Right atrium auricular region (tissue), 2 donors: ENCODE measurements around the gene DDX10. TPM values are rescaled to one million over a fixed set of nuclear protein-coding genes. Genes with fewer than 3 reads are reported as not detected.

Experiments used
- DNase-seq: peaks from one replicate; pipeline ENCODE4 v3.0.0-alpha.2; 2019; ENCODE audit warnings: low spot score
- H3K27ac ChIP-seq, 2 donors: fragments of 200-600 bp; sonication (generic); 1 replicate in 1 of 2; 2 replicates in 1 of 2; pipeline ENCODE4 v1.5.1; 2016 to 2019
- H3K27me3 ChIP-seq, 2 donors: fragments of 200-600 bp; sonication (generic); one replicate each; pipeline versions ENCODE4 v1.5.1 to v1.6.0; 2017 to 2019
- H3K36me3 ChIP-seq: fragments of 200-600 bp; sonication (generic); one replicate; pipeline ENCODE4 v1.5.1; 2016
- H3K4me1 ChIP-seq, 2 donors: fragments of 200-600 bp; sonication (generic); one replicate each; pipeline versions ENCODE4 v1.5.1 to v1.6.0; 2017 to 2019
- H3K4me3 ChIP-seq, 2 donors: fragments of 200-600 bp; sonication (generic); 1 replicate in 1 of 2; 2 replicates in 1 of 2; pipeline ENCODE4 v1.5.1; 2017 to 2019; ENCODE audit warnings: mild to moderate bottlenecking in 1 of 2, moderate library complexity in 1 of 2
- H3K9me3 ChIP-seq, 2 donors: fragments of 200-600 bp; sonication (generic); one replicate each; pipeline ENCODE4 v1.5.1; 2019
- total RNA-seq, 2 donors: library from RNA; depleted of rRNA; stranded (reverse); fragments of >200 nt; gene quantifications; one replicate each; pipeline ENCODE4 v1.1.0, GENCODE V29; 2016
- TF ChIP-seq, protein P1 (sequence below), 2 donors: fragments of 200-600 bp; sonication (generic); IDR thresholded peaks; one replicate each; pipeline ENCODE4 v1.5.1; 2019; ENCODE audit warnings: antibody characterized with exemption in 2 of 2

The DDX10 gene
- total RNA-seq, 2 donors from 2014 or later = 11.8 to 13.1 TPM

DNA sequence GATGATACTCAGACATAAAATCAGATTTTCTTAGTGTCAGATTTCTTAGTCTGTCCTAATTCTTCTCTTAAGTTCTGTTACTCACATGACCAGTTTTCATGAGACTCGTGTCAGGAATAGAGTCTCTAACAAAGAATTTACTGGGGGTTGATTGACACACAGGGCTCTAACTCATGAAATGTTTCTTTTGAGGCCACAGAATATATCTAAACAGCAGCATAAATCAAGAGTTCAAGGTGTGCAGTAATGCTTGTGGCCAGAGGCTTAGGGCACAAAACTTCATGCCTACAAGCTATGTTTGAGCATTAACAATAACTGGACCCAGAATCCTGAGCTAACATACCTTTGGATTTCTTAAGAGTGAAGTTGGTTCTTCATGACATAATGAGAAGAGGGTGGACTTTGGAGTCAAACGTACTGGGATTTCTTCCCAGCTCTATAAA is 237.2 kb downstream of the DDX10 start:
- no peak overlapping the region for H3K4me3 ChIP-seq
- H3K27ac ChIP-seq = no peak overlapping the region
- H3K4me1 ChIP-seq = peaks cover 0 to 9% of the 10 kb centered on the region in 2 donors
- DNase-seq = no peak
- H3K36me3 ChIP-seq = no peaks in the 10 kb centered on the region
- TF ChIP-seq, protein P1, sequence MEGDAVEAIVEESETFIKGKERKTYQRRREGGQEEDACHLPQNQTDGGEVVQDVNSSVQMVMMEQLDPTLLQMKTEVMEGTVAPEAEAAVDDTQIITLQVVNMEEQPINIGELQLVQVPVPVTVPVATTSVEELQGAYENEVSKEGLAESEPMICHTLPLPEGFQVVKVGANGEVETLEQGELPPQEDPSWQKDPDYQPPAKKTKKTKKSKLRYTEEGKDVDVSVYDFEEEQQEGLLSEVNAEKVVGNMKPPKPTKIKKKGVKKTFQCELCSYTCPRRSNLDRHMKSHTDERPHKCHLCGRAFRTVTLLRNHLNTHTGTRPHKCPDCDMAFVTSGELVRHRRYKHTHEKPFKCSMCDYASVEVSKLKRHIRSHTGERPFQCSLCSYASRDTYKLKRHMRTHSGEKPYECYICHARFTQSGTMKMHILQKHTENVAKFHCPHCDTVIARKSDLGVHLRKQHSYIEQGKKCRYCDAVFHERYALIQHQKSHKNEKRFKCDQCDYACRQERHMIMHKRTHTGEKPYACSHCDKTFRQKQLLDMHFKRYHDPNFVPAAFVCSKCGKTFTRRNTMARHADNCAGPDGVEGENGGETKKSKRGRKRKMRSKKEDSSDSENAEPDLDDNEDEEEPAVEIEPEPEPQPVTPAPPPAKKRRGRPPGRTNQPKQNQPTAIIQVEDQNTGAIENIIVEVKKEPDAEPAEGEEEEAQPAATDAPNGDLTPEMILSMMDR (IDR thresholded peaks at IDR 0.05) = no peak
- H3K9me3 ChIP-seq = no peaks in the 10 kb centered on the region
- no peaks in the 10 kb centered on the region for H3K27me3 ChIP-seq

DNA sequence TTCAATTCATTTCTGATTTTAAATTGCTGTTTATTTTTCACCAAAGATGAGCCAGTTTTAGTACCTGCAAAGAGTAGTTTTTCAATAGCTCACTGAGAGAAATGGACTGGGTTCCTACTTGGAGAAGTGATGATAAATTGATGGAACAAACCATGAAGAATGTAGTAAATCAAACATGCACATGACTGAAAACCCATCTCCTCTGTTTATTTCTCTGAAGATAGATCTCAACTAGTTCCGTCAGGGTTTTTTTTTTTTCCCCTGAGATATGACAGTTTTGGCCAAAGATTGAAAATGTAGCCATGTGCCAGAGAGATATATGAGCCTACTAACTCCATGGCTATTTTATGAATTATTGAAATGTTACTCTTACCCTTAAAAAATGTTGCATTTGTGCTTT is 239.6 kb downstream of the DDX10 start:
- no peak overlapping the region for H3K4me3 ChIP-seq
- TF ChIP-seq, protein P1 (IDR thresholded peaks at IDR 0.05) = no peak
- no peak for DNase-seq
- H3K9me3 ChIP-seq = no peaks in the 10 kb centered on the region
- H3K27ac ChIP-seq = no peak overlapping the region
- no peaks in the 10 kb centered on the region for H3K27me3 ChIP-seq
- no peaks in the 10 kb centered on the region for H3K36me3 ChIP-seq
- H3K4me1 ChIP-seq = peaks cover 0 to 9% of the 10 kb centered on the region in 2 donors

DNA sequence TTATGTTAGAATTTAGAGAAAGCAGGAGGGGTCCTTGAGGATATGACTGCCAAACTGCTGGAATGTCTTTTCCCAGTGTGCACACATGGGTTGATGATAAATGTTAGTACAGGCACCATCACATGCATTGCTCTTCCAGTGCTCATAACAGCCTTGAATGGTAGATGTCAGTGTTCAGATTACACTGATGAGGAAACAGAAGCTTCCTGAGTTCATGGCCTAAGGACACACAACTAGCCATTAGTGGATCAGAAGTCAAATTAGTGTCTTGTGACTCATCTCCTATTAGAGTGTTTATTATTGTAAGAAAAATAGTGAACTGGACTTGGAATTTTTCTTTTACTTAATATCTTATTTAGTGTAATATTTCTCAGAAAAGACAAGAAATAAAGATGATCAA is 241.5 kb downstream of the DDX10 start:
- DNase-seq = no peak
- H3K36me3 ChIP-seq = no peaks in the 10 kb centered on the region
- TF ChIP-seq, protein P1 (IDR thresholded peaks at IDR 0.05) = no peak
- no peaks in the 10 kb centered on the region for H3K9me3 ChIP-seq
- H3K27ac ChIP-seq = no peak overlapping the region
- H3K4me1 ChIP-seq = peaks cover 0 to 9% of the 10 kb centered on the region in 2 donors
- H3K27me3 ChIP-seq = no peaks in the 10 kb centered on the region
- no peak overlapping the region for H3K4me3 ChIP-seq

DNA sequence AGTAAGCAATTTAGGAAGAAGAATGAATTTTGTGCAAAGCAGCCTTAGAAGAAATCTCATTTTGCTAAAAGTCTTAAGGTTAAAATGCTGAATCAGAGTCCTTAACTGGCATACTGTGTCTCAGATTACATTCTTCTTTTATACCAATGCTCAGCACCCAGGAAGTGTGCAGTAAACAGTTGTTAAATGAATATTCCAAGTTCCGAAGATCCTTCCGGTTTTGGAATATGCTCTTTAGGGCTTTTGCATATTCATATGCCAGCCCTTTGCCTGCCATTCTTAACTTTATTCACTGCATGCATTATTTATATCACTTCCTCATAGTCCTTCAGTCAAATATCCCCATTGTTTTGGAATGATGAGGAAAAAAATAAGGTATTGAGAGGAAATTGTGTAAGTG is 242.0 kb downstream of the DDX10 start:
- peaks cover 0 to 9% of the 10 kb centered on the region in 2 donors for H3K4me1 ChIP-seq
- no peak overlapping the region for H3K27ac ChIP-seq
- TF ChIP-seq, protein P1 (IDR thresholded peaks at IDR 0.05) = no peak
- no peaks in the 10 kb centered on the region for H3K27me3 ChIP-seq
- H3K36me3 ChIP-seq = no peaks in the 10 kb centered on the region
- no peak overlapping the region for H3K4me3 ChIP-seq
- DNase-seq = no peak
- H3K9me3 ChIP-seq = no peaks in the 10 kb centered on the region

DNA sequence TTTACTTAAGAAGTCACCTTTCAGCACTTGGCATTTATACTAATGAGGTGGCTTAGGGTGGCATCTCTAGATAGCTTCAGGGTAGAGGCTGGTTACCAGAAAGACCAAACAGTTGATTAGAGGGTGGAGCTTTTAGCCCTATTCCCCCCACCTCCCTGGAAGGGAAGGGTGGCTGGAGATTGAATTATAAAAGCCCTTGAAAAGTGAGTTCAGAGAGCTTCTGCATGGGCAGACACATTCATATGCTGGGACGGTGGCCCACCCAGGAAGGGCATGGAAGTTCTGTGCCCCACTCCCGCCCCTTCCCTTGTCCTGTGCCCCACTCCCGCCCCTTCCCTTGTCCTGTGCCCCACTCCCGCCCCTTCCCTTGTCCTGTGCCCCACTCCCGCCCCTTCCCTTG is 244.2 kb downstream of the DDX10 start:
- Histone ChIP-seq H3K4me3 (no peak overlapping the region), H3K27me3 (no peaks in the 10 kb centered on the region), H3K9me3 (no peaks in the 10 kb centered on the region), H3K36me3 (no peaks in the 10 kb centered on the region), H3K27ac (no peak overlapping the region), H3K4me1 (peaks cover 0 to 16% of the 10 kb centered on the region in 2 donors)
- TF ChIP-seq, protein P1 (IDR thresholded peaks at IDR 0.05) = no peak
- no peak for DNase-seq

DNA sequence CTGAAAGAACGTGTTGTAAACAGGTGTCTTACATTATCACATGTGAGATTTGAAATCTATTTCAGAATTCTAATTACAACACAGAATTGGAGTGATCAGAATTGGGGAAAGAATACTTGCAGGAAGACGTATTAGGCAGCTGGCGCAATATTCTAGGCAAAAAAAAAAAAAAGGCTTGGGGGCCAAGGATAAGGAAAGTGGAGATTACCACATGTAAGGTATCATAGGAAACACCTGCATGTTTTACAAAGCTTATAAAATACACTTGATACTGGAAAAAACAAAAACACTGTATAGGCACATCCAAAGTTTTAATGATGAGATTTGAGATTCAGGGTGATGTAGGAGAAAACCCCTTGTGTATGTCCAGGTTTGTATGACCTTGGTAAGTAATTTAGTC is 245.1 kb downstream of the DDX10 start:
- Histone ChIP-seq H3K9me3 (no peaks in the 10 kb centered on the region), H3K4me3 (no peak overlapping the region), H3K27ac (no peak overlapping the region), H3K36me3 (no peaks in the 10 kb centered on the region), H3K27me3 (no peaks in the 10 kb centered on the region), H3K4me1 (peaks cover 0 to 16% of the 10 kb centered on the region in 2 donors)
- TF ChIP-seq, protein P1 (IDR thresholded peaks at IDR 0.05) = no peak
- no peak for DNase-seq
